NCI-H1105 (cell line): Measurements from ENCODE around the gene UBE2O.

Experiments used
- DNase-seq: peaks from one replicate; lab custom pipeline; 2025; lab: John Stamatoyannopoulos, UW

Gene UBE2O

DNA sequence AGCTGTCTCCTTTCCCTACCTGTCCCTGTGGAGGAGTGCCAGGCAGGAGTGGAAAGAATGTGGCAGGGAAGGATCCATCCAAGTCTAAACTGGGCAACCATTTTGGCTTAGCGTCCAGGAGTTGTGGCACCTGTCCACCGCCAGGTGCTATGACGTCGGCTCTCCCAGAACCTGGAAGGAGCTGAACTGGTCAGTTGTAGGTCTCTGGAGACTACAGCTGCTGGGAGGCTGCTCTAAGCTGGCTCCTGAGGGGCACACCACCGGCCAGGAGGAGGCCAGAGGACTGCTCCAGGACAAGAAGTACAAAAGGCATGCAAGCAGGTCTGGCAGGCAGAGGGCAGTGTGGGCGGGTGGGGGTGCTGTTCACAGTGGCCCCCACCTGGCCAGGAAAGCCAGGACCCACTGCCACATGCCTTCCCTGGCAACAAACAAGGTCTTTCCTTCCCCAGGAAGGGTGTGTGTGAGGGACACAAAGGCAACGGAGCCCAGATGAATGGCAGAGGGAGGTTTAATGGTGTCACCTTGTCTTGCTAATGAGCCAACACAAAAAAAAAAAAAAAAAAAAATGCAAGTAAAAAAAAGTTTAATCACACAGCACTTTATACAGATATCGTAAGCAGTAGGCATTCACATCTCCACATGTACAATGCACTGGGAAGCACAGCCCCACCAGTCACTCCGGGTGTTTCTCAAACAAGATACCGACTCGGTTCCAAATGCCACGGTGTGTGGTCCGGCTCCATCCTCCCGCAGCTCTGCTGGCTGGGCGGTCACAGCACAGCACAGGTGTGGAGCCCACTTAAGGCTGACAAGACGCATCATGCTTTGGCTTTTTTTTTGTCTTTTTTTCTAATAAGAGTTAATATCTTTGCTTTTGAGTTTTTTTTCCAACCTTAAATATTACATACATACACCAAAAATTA is 63.7 kb downstream of the UBE2O start:
- DNase-seq: no peak

DNA sequence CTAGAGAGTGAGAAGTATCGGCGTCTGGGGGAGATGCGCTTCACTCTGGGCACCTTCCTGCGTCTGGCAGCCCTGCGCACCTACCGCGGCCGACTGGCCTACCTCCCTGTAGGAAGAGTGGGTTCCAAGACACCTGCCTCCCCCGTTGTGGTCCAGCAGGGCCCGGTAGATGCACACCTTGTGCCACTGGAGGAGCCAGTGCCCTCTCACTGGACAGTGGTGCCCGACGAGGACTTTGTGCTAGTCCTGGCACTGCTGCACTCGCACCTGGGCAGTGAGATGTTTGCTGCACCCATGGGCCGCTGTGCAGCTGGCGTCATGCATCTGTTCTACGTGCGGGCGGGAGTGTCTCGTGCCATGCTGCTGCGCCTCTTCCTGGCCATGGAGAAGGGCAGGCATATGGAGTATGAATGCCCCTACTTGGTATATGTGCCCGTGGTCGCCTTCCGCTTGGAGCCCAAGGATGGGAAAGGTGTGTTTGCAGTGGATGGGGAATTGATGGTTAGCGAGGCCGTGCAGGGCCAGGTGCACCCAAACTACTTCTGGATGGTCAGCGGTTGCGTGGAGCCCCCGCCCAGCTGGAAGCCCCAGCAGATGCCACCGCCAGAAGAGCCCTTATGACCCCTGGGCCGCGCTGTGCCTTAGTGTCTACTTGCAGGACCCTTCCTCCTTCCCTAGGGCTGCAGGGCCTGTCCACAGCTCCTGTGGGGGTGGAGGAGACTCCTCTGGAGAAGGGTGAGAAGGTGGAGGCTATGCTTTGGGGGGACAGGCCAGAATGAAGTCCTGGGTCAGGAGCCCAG is 65.8 kb downstream of the UBE2O start:
- DNase-seq: no peak

DNA sequence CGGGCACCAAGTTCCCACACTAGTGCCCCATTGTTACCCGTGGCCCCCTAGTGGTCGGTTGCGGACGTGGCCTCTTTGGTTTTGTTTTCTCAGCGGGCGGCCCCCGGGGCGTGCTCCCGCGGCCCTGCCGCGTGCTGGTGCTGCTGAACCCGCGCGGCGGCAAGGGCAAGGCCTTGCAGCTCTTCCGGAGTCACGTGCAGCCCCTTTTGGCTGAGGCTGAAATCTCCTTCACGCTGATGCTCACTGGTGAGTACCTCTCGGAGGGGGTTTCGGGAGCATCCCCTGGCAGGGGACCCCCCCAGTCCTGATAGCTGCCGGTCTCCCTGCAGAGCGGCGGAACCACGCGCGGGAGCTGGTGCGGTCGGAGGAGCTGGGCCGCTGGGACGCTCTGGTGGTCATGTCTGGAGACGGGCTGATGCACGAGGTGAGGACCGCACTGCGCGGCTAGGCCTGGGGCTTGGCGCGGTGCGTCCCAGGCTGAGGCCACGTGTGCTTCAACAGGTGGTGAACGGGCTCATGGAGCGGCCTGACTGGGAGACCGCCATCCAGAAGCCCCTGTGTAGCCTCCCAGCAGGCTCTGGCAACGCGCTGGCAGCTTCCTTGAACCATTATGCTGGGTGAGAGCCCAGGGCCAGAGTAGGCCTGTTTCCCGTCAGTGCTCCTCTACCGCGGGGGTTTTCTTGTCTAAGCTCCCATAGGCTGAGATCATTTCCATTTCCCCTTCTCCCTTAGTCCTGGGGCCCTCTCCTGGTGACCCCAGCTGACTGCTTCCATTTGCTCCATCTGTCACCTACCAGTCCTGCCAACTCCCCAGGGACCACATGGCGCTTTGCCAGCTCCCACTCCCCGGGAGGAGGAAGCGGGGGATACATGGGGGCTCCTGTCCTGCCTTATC is 66.8 kb downstream of the UBE2O start:
- DNase-seq: peak; percentile 41

DNA sequence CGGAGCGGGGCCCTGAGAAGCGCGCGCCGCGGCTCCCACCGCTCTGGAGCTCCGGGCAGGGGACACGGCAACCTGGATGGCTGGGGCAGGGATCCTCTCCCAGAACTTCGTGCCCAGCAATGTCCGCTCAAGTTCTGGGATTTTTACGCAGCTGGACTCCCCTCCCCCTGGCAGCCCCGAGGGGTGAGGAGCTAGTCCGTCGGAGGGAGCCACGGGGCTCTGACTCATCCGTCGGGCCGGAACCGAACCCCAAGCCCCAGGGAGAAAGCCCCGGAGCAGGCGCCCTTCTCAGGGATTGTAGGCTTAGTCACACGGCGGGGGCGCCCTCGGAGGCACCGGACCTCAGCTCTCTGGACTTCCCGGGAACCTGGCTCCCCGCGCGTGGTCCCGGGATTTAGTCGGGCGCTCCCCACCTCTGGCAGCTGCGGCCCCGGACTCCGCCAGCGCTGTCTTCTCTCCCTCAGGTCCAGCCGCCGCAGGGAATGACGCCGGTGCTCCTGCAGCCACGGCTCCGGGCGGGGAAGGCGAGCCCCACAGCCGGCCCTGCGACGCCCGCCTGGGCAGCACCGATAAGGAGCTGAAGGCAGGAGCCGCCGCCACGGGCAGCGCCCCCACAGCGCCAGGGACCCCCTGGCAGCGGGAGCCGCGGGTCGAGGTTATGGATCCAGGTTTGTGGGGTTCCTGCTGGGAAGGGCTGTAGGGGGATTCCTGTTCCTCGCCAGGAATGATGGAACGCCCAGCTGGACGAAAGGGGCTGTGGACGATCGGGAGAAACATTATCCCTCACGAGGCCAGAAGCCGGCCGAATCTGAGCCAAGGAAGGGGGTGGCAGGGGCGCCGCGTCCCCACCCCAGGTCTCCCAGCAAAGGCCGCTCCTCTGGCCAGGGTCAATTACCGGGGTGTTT is 67.7 kb downstream of the UBE2O start:
- no peak for DNase-seq

- peak; percentile 46 for DNase-seq
Observed at GRCh38 chr17:76384222-76384986, 68.5 kb downstream of the UBE2O start, which contains the start of gene SPHK1. Gene SPHK1 (plus strand): TSS chr17:76384609. CDS start chr17:76385645, 1,036 bp downstream.

GRCh38 chr17:76383546-76384221 is 69.3 kb downstream of the UBE2O start:
- DNase-seq: no peak

GRCh38 chr17:76382803-76383545 is 70.0 kb downstream of the UBE2O start:
- DNase-seq: no peak

DNA sequence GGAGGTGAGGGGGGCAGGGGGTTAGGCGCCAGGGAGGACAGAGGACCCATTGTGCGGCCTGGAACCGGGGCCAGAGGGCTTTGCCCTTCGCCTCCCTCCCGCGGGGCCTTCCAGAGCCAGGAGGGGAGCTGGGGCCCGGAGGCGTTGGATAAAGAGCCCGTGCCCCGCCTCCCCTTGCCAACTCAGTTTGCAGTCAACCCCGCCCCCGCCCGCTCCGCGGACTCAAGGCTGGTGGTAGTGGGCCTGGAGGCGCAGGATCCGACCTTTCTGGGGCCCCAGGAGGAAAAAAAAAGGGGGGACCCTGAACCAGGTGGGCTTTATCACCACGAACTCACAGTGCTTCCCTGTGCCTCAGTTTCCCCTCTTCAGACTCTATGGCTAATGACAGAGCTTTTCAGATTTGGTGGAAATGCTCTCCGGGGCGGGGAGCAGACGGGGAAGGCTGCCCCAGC is 70.6 kb downstream of the UBE2O start:
- DNase-seq: no peak

GRCh38 chr17:76381633-76382350 is 71.2 kb downstream of the UBE2O start:
- no peak for DNase-seq

GRCh38 chr17:76379646-76380376 is 73.1 kb downstream of the UBE2O start:
- DNase-seq: no peak

DNA sequence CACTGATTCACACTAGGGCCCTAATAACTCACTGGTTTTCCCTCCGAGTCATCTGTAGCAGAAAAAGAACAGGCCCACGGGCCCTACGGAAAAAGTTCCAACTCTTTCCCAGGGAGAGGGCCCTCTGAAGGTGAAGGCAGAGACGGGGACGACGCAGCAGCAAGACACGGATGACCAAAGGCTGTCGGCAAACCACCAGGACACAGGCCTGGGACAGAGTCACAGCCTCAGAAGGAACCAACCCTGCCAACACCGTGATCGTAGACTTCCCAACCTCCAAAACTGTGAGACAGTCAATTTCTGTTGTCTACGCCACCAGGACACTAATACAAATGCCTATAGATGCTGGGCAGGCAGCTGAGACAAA is 73.7 kb downstream of the UBE2O start:
- DNase-seq: no peak

GRCh38 chr17:76378548-76379274 is 74.2 kb downstream of the UBE2O start:
- DNase-seq: no peak

DNA sequence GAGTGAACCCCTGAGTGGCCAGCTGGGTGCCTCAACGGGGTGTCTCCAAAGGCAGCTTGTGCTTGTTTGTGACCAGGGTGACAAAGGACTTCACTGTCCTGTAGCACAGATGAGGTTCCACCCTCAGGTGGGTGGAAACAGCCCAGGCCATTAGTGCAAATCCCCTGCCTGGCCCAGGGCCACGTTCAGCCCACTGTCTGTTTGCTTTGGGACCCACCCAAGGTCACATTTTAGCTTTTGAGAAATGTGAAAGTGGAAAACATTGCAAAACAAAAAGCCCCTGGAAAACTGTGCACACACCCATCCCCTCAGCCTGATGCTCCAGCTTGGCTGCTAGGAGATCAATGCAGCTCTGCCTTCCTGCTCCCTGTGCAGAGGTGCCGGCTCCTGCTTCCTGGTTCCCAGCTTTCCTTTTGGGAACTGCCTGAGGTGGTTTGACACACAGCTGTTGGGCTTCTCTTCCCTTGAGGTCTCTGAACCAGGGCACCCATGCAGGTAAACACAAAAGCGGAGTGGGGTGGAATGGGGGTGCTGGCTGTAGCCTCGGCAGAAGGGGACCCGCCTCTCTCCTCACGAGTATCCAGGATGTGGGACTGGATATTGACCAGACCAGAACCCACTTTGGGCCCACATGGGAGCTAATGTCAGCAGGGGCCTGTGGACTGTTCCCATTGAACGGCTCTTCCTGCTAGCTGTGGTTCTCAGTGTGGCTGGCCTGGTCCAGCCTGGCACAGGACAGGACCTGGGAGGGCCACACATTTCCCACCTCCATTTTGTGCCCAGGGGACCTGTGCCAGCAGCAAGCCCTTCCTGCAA is 76.4 kb downstream of the UBE2O start:
- no peak for DNase-seq

GRCh38 chr17:76371656-76372628 is 81.0 kb downstream of the UBE2O start:
- DNase-seq: no peak
